Measurements from ENCODE around the gene UCK2.

- no peak for TF ChIP-seq EGR1 (IDR thresholded peaks at IDR 0.05; ENCODE audit: low read depth)
- no peak for TF ChIP-seq CTCF (IDR thresholded peaks at IDR 0.05 in 2 of 3, conservative IDR thresholded peaks at IDR 0.05 in 1 of 3; ENCODE audit: borderline replicate concordance in 1 of 3, insufficient read depth in 1 of 3, low read depth in 2 of 3, low read length in 2 of 3)
- no peak for TF ChIP-seq ZNF274 (IDR thresholded peaks at IDR 0.05; ENCODE audit: low read depth, low read length)
- no peak for TF ChIP-seq REST (IDR thresholded peaks at IDR 0.05; ENCODE audit: low read depth)
Measured at GRCh38 chr1:165843304-165843703, 15.9 kb downstream of the UCK2 start.

Data from HCT116 (cell line).